Measurements from ENCODE around the gene GRM4. TPM values are rescaled to one million over a fixed set of nuclear protein-coding genes. Genes with fewer than 3 reads are reported as not detected.

The GRM4 gene
- total and polyA plus RNA-seq, 9 of the 15 experiments (the other 6 are each of a cell fraction or from before 2014, with no cell fraction given), result 0.18 TPM; not detected in 8

- TF ChIP-seq NKRF (IDR thresholded peaks at IDR 0.05; ENCODE audit: borderline replicate concordance) (no peak), ZNF512 (tag; IDR thresholded peaks at IDR 0.05) (no peak), NR1H2 (CRISPR knock-in tag; IDR thresholded peaks at IDR 0.05) (0 out of 2 replicates have a peak, but pooled peaks have one; percentile 55), ZHX1 (conservative IDR thresholded peaks at IDR 0.05; ENCODE audit: low read length) (no peak), EP400 (IDR thresholded peaks at IDR 0.05) (no peak), MCM5 (IDR thresholded peaks at IDR 0.05; ENCODE audit: low read depth) (no peak), RNF2 (IDR thresholded peaks at IDR 0.05) (no peak), ZNF224 (CRISPR knock-in tag; IDR thresholded peaks at IDR 0.05) (no peak), CTCF (IDR thresholded peaks at IDR 0.05 in 2 of 3, conservative IDR thresholded peaks at IDR 0.05 in 1 of 3; ENCODE audit: insufficient read depth in 2 of 3, low read depth in 1 of 3, low read length in 3 of 3) (no peak), TCF7L2 (IDR thresholded peaks at IDR 0.05; ENCODE audit: low read depth, low read length) (no peak), LCOR (CRISPR knock-in tag; IDR thresholded peaks at IDR 0.05) (no peak), ZNF133 (CRISPR knock-in tag; IDR thresholded peaks at IDR 0.05) (no peak), ZNF121 (CRISPR knock-in tag; conservative IDR thresholded peaks at IDR 0.05) (no peak), ADNP (tag; IDR thresholded peaks at IDR 0.05) (no peak), UBTF (IDR thresholded peaks at IDR 0.05; ENCODE audit: borderline replicate concordance in 1 of 2, low read depth in 2 of 2, low read length in 2 of 2) (no peak), ZNF175 (CRISPR knock-in tag; IDR thresholded peaks at IDR 0.05; ENCODE audit: low read depth) (peak; percentile 49; the same call in 1 of the 2 replicates), MTA1 (IDR thresholded peaks at IDR 0.05; ENCODE audit: borderline replicate concordance) (no peak), NFATC3 (IDR thresholded peaks at IDR 0.05) (no peak)
Measured at GRCh38 chr6:34132486-34133185, 13.3 kb downstream of the GRM4 start (continued).
